A549 (cell line): ENCODE data around the gene EIF3B. TPM values are rescaled to one million over a fixed set of nuclear protein-coding genes. Genes with fewer than 3 reads are reported as not detected.
A peak's percentile ranks its signal among the peaks of the same experiment; 100 is the strongest.
"Not testable (repeated sequence)": the region's sequence is repeated elsewhere in the genome, so short reads cannot be mapped to it uniquely, and the experiment has no call there.

Experiments used
- ATAC-seq, 2 experiments: fragments of 200-7000 bp in 1 of 2; fragments of >200 bp in 1 of 2; cut with Nextera tagmentation in 1 of 2; cut with Tn5 transposase in 1 of 2; 3 replicates each; pipeline versions ENCODE4 v1.8.0 to v1.9.1; 2018 to 2020; ENCODE audit warnings: mild to moderate bottlenecking in 1 of 2, moderate library complexity in 1 of 2
- CTCF ChIA-PET: fragments of 300-600 bp; sonication (Branson Sonifier 250); formaldehyde crosslinking; extraction: SDS; loops from one replicate; lab custom pipeline; 2021; ENCODE audit warnings: antibody characterized with exemption, inconsistent platforms; lab: Yijun Ruan, JAX
- POLR2A ChIA-PET: fragments of 350-600 bp; formaldehyde crosslinking; extraction: SDS; loops from one replicate; lab custom pipeline; 2021; ENCODE audit warnings: antibody characterized with exemption, inconsistent platforms; lab: Yijun Ruan, JAX
- DNase-seq, 2 experiments: peaks; one replicate each; pipeline versions ENCODE4 v3.0.0 to v3.0.0-alpha.2; 2011 to 2016; ENCODE audit warnings: low read depth in 1 of 2, low spot score in 1 of 2
- FAIRE-seq: peaks from 2 replicates; lab custom pipeline; 2011; peaks lifted over from hg19 to GRCh38; lab: Jason Lieb, UNC
- H3K27ac ChIP-seq, 2 experiments: fragments of >200 bp; sonication (Bioruptor Twin); formaldehyde crosslinking; 3 replicates each; pipeline ENCODE4 v1.5.1; 2016 to 2017
- H3K4me1 ChIP-seq: fragments of >200 bp; sonication (Bioruptor Twin); formaldehyde crosslinking; 3 replicates; pipeline ENCODE4 v1.6.1; 2016
- H3K4me2 ChIP-seq: fragments of >200 bp; sonication (Bioruptor Twin); formaldehyde crosslinking; 3 replicates; pipeline ENCODE4 v1.6.1; 2016
- H3K4me3 ChIP-seq: fragments of >200 bp; sonication (Bioruptor Twin); formaldehyde crosslinking; 3 replicates; pipeline ENCODE4 v1.5.1; 2016
- H3K9me3 ChIP-seq: fragments of >200 bp; sonication (Bioruptor Twin); formaldehyde crosslinking; 3 replicates; pipeline ENCODE4 v1.6.1; 2016
- BHLHE40 ChIP-seq: IDR thresholded peaks from 2 replicates; pipeline ENCODE4 v1.6.1; 2012; ENCODE audit warnings: low read depth, low read length, inconsistent platforms
- CHD2 ChIP-seq: fragments of 150-350 bp; IDR thresholded peaks from 2 replicates; pipeline ENCODE4 v1.6.1; 2014; ENCODE audit warnings: low read length; ENCODE audit not compliant: partially characterized antibody
- CHD4 ChIP-seq: fragments of 200-600 bp; sonication (generic); IDR thresholded peaks from 2 replicates; pipeline ENCODE4 v1.6.1; 2016; ENCODE audit warnings: antibody characterized with exemption, mild to moderate bottlenecking, borderline replicate concordance
- EP300 ChIP-seq, 2 experiments: fragments of >200 bp; sonication (Bioruptor Twin); formaldehyde crosslinking; IDR thresholded peaks; 2 replicates in 1 of 2; 3 replicates in 1 of 2; pipeline ENCODE4 v1.6.1; 2016 to 2017
- ESRRA ChIP-seq: fragments of 150-350 bp; IDR thresholded peaks from 2 replicates; pipeline ENCODE4 v1.6.1; 2014; ENCODE audit warnings: mild to moderate bottlenecking, low read length, borderline replicate concordance
- FOSB ChIP-seq: fragments of 250-450 bp; sonication (Bioruptor Pico); IDR thresholded peaks from 2 replicates; pipeline ENCODE4 v1.5.0; 2020; ENCODE audit warnings: mild to moderate bottlenecking, moderate library complexity
- FOXS1 ChIP-seq: fragments of 250-450 bp; sonication (Bioruptor Pico); IDR thresholded peaks from 2 replicates; pipeline ENCODE4 v1.5.0; 2020; ENCODE audit warnings: mild to moderate bottlenecking, moderate library complexity
- GATA3 ChIP-seq: IDR thresholded peaks from 2 replicates; pipeline ENCODE4 v1.6.1; 2012; ENCODE audit warnings: borderline replicate concordance
- HOXA7 ChIP-seq: fragments of 250-450 bp; sonication (Bioruptor Pico); IDR thresholded peaks from 2 replicates; pipeline ENCODE4 v1.5.0; 2020; ENCODE audit warnings: mild to moderate bottlenecking, moderate library complexity
- HOXB13 ChIP-seq: fragments of 250-450 bp; sonication (Bioruptor Pico); IDR thresholded peaks from 2 replicates; pipeline ENCODE4 v1.5.0; 2020; ENCODE audit warnings: low read depth, mild to moderate bottlenecking, moderate library complexity
- JUN ChIP-seq, 2 experiments: fragments of >200 bp; sonication (Bioruptor Twin); formaldehyde crosslinking; IDR thresholded peaks; 2 replicates in 1 of 2; 3 replicates in 1 of 2; pipeline ENCODE4 v1.6.1; 2016 to 2017
- NPAS2 ChIP-seq: fragments of 250-450 bp; sonication (Bioruptor Pico); IDR thresholded peaks from 2 replicates; pipeline ENCODE4 v1.8.0; 2022; ENCODE audit warnings: mild to moderate bottlenecking, moderate library complexity, borderline replicate concordance
- POLR2A ChIP-seq: IDR thresholded peaks from 2 replicates; pipeline ENCODE4 v1.6.1; 2012; ENCODE audit warnings: mild to moderate bottlenecking, low read length
- SMC3 ChIP-seq: fragments of >200 bp; sonication (Bioruptor Twin); formaldehyde crosslinking; IDR thresholded peaks from 3 replicates; pipeline ENCODE4 v1.6.1; 2018; ENCODE audit warnings: inconsistent platforms
- ZNF302 ChIP-seq: fragments of 250-450 bp; sonication (Bioruptor Pico); IDR thresholded peaks from 2 replicates; pipeline ENCODE4 v1.9.0; 2021; ENCODE audit warnings: inconsistent platforms, mild to moderate bottlenecking, moderate library complexity
- ZSCAN20 ChIP-seq: fragments of 250-450 bp; sonication (Bioruptor Pico); IDR thresholded peaks from 2 replicates; pipeline ENCODE4 v1.8.0; 2022; ENCODE audit warnings: mild to moderate bottlenecking, moderate library complexity
- WGBS: methylation state at CpG from one replicate; pipeline ENCODE4 v1.1.6; 2017; ENCODE audit errors: missing lambda C conversion rate; 5-methylcytosine and 5-hydroxymethylcytosine counted together
- polyA plus RNA-seq, 4 experiments: library from polyadenylated mRNA; depleted of rRNA in 3 of 4; stranded (reverse); fragments of >200 nt; fragmentation: RNase III in 1 of 4; extraction: RNeasy Plus Mini Kit Qiagen cat#74134 plus additional on column Dnase treatment in 1 of 4; gene quantifications; 2 replicates in 3 of 4; 3 replicates in 1 of 4; pipeline ENCODE4 v1.2.3, GENCODE V29; 2011 to 2017
- TF ChIP-seq, protein P1 (sequence below): fragments of 250-450 bp; sonication (Bioruptor Pico); IDR thresholded peaks from 2 replicates; pipeline ENCODE4 v1.5.0; 2021; ENCODE audit warnings: mild to moderate bottlenecking, moderate library complexity, borderline replicate concordance
- TF ChIP-seq, protein P2 (sequence below): IDR thresholded peaks from 2 replicates; pipeline ENCODE4 v1.6.1; 2012
- TF ChIP-seq, protein P3 (sequence below): fragments of >200 bp; sonication (Bioruptor Twin); formaldehyde crosslinking; IDR thresholded peaks from 3 replicates; pipeline ENCODE4 v1.5.1; 2016
- TF ChIP-seq, protein P4 (sequence below): fragments of >200 bp; sonication (Bioruptor Twin); formaldehyde crosslinking; IDR thresholded peaks from 3 replicates; pipeline ENCODE4 v1.6.1; 2016
- TF ChIP-seq, protein P5 (sequence below): fragments of 200-600 bp; sonication (generic); IDR thresholded peaks from 2 replicates; pipeline ENCODE4 v1.6.1; 2016; ENCODE audit warnings: antibody characterized with exemption, mild to moderate bottlenecking, moderate library complexity

The EIF3B gene
- polyA plus RNA-seq, 2 of the 4 experiments (the other 2 are of a cell fraction), result 207 to 219 TPM

DNA sequence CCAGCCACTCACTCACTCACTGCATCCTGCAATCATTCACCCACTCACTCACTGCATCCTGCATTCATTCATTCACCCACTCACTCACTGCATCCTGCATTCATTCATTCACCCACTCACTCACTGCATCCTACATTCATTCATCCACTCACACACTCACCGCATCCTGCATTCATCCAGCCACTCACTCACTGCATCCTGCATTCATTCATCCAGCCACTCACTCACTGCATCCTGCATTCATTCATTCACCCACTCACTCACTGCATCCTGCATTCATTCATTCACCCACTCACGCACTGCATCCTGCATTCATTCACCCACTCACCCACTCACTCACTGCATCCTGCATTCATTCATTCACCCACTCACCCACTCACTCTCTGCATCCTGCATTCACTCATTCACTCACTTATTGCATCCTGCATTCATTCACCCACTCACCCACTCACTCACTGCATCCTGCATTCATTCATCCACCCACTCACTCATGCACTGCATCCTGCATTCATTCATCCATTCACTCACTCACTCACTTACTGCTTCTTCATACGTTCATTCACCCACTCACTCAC lies 39.6 kb upstream of the EIF3B start:
- CTCF ChIA-PET, DNase-seq, ATAC-seq, FAIRE-seq, POLR2A ChIA-PET, H3K9me3 ChIP-seq: not testable (repeated sequence)
- Histone ChIP-seq H3K4me1 (peaks cover 14% of the 10 kb centered on the region), H3K27ac (peak overlapping the region; percentile 56 to 95; a peak in 3 of 6 replicates), H3K4me2 (peak overlapping the region; percentile 71), H3K4me3 (peak overlapping the region; percentile 87)
- TF ChIP-seq CHD4, result 0 out of 2 replicates have a peak, but pooled peaks have one; percentile 1
- WGBS, result 22% methylated on average over 3 of the region's 3 CpGs

DNA sequence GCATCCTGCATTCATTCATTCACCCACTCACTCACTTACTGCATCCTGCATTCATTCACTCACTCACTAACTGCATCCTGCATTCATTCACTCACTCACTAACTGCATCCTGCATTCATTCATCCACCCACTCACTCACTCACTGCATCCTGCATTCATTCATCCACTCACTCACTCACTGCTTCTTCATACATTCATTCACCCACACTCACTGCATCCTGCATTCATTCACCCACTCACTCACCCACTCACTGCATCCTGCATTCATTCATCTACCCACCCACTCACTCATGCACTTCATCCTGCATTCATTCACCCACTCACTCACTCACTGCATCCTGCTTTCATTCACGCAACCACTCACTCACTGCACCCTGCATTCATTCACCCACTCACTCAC lies 38.8 kb upstream of the EIF3B start:
- ChIA-PET CTCF (no interaction called here), POLR2A (no interaction called here)
- Histone ChIP-seq H3K4me3 (no peak overlapping the region), H3K9me3 (no peaks in the 10 kb centered on the region), H3K4me1 (peaks cover 6% of the 10 kb centered on the region), H3K4me2 (no peak overlapping the region), H3K27ac (no peak overlapping the region)
- DNase-seq (no peak), FAIRE-seq (no peak), ATAC-seq (no peak)
- WGBS, result 4% methylated on average over 1 of the region's 1 CpG
- TF ChIP-seq CHD2 (no peak), GATA3 (no peak), CHD4 (0 out of 2 replicates have a peak, but pooled peaks have one; percentile 13), HOXA7 (no peak), JUN (IDR thresholded peaks at IDR 0.05) (no peak)
- TF ChIP-seq, protein P1, sequence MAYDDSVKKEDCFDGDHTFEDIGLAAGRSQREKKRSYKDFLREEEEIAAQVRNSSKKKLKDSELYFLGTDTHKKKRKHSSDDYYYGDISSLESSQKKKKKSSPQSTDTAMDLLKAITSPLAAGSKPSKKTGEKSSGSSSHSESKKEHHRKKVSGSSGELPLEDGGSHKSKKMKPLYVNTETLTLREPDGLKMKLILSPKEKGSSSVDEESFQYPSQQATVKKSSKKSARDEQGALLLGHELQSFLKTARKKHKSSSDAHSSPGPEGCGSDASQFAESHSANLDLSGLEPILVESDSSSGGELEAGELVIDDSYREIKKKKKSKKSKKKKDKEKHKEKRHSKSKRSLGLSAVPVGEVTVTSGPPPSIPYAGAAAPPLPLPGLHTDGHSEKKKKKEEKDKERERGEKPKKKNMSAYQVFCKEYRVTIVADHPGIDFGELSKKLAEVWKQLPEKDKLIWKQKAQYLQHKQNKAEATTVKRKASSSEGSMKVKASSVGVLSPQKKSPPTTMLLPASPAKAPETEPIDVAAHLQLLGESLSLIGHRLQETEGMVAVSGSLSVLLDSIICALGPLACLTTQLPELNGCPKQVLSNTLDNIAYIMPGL (CRISPR knock-in tag), result no peak

DNA sequence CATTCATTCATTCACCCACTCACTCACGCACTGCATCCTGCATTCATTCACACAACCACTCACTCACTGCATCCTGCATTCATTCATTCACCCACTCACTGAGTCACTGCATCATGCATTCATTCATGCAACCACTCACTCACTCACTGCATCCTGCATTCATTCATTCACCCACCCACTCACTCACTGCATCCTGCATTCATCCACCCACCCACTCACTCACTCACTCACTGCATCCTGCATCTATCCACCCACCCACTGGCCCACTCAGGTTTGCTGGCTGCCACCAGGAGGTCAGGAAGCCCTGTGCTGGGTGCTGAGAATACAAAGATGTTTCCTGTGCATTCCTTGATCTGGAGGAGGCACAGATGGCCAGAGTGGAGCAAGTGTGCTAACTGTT lies 38.0 kb upstream of the EIF3B start:
- CTCF ChIA-PET, result no interaction called here
- H3K27ac ChIP-seq, result no peak overlapping the region
- TF ChIP-seq HOXB13 (CRISPR knock-in tag) (no peak), BHLHE40 (no peak), FOSB (CRISPR knock-in tag) (no peak), ZSCAN20 (CRISPR knock-in tag) (no peak), ESRRA (no peak), JUN (IDR thresholded peaks at IDR 0.05) (no peak), POLR2A (no peak), ZNF302 (CRISPR knock-in tag) (no peak), SMC3 (no peak), NPAS2 (CRISPR knock-in tag) (no peak), EP300 (IDR thresholded peaks at IDR 0.05) (no peak), FOXS1 (CRISPR knock-in tag) (no peak)
- TF ChIP-seq, protein P1 (CRISPR knock-in tag), result no peak
- TF ChIP-seq, protein P2, sequence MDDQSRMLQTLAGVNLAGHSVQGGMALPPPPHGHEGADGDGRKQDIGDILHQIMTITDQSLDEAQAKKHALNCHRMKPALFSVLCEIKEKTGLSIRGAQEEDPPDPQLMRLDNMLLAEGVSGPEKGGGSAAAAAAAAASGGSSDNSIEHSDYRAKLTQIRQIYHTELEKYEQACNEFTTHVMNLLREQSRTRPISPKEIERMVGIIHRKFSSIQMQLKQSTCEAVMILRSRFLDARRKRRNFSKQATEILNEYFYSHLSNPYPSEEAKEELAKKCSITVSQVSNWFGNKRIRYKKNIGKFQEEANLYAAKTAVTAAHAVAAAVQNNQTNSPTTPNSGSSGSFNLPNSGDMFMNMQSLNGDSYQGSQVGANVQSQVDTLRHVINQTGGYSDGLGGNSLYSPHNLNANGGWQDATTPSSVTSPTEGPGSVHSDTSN, result no peak
- TF ChIP-seq, protein P3, sequence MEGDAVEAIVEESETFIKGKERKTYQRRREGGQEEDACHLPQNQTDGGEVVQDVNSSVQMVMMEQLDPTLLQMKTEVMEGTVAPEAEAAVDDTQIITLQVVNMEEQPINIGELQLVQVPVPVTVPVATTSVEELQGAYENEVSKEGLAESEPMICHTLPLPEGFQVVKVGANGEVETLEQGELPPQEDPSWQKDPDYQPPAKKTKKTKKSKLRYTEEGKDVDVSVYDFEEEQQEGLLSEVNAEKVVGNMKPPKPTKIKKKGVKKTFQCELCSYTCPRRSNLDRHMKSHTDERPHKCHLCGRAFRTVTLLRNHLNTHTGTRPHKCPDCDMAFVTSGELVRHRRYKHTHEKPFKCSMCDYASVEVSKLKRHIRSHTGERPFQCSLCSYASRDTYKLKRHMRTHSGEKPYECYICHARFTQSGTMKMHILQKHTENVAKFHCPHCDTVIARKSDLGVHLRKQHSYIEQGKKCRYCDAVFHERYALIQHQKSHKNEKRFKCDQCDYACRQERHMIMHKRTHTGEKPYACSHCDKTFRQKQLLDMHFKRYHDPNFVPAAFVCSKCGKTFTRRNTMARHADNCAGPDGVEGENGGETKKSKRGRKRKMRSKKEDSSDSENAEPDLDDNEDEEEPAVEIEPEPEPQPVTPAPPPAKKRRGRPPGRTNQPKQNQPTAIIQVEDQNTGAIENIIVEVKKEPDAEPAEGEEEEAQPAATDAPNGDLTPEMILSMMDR, result no peak
- TF ChIP-seq, protein P4, sequence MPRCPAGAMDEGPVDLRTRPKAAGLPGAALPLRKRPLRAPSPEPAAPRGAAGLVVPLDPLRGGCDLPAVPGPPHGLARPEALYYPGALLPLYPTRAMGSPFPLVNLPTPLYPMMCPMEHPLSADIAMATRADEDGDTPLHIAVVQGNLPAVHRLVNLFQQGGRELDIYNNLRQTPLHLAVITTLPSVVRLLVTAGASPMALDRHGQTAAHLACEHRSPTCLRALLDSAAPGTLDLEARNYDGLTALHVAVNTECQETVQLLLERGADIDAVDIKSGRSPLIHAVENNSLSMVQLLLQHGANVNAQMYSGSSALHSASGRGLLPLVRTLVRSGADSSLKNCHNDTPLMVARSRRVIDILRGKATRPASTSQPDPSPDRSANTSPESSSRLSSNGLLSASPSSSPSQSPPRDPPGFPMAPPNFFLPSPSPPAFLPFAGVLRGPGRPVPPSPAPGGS, result no peak
- TF ChIP-seq, protein P5, sequence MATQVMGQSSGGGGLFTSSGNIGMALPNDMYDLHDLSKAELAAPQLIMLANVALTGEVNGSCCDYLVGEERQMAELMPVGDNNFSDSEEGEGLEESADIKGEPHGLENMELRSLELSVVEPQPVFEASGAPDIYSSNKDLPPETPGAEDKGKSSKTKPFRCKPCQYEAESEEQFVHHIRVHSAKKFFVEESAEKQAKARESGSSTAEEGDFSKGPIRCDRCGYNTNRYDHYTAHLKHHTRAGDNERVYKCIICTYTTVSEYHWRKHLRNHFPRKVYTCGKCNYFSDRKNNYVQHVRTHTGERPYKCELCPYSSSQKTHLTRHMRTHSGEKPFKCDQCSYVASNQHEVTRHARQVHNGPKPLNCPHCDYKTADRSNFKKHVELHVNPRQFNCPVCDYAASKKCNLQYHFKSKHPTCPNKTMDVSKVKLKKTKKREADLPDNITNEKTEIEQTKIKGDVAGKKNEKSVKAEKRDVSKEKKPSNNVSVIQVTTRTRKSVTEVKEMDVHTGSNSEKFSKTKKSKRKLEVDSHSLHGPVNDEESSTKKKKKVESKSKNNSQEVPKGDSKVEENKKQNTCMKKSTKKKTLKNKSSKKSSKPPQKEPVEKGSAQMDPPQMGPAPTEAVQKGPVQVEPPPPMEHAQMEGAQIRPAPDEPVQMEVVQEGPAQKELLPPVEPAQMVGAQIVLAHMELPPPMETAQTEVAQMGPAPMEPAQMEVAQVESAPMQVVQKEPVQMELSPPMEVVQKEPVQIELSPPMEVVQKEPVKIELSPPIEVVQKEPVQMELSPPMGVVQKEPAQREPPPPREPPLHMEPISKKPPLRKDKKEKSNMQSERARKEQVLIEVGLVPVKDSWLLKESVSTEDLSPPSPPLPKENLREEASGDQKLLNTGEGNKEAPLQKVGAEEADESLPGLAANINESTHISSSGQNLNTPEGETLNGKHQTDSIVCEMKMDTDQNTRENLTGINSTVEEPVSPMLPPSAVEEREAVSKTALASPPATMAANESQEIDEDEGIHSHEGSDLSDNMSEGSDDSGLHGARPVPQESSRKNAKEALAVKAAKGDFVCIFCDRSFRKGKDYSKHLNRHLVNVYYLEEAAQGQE, result no peak

More for the DNA sequence above, 38.0 kb upstream of the EIF3B start:
- Histone ChIP-seq H3K4me3 (no peak overlapping the region), H3K9me3 (no peaks in the 10 kb centered on the region), H3K4me2 (no peak overlapping the region), H3K4me1 (no peaks in the 10 kb centered on the region)
- DNase-seq (no peak), ATAC-seq (no peak), FAIRE-seq (no peak)
- POLR2A ChIA-PET, result no interaction called here
- 96% methylated on average over 1 of the region's 1 CpG for WGBS
